Hepatic stellate cell (primary cell): Measurements from ENCODE around the gene TAF1B.

Source experiments
- DNase-seq: peaks from one replicate; pipeline ENCODE4 v3.0.0; 2011; ENCODE audit warnings: low spot score

Gene TAF1B

GRCh38 chr2:9808334-9809063, 34.8 kb upstream of the TAF1B start:
- DNase-seq: no peak

- no peak for DNase-seq
Observed at GRCh38 chr2:9809064-9809356, 34.3 kb upstream of the TAF1B start.

GRCh38 chr2:9809448-9810088, 33.7 kb upstream of the TAF1B start:
- no peak for DNase-seq

GRCh38 chr2:9811216-9811615, 32.1 kb upstream of the TAF1B start:
- no peak for DNase-seq

GRCh38 chr2:9811679-9812511, 31.4 kb upstream of the TAF1B start:
- DNase-seq: no peak

GRCh38 chr2:9812945-9813311, 30.3 kb upstream of the TAF1B start:
- DNase-seq: no peak

GRCh38 chr2:9813312-9814128, 29.8 kb upstream of the TAF1B start:
- DNase-seq: peak; percentile 76

- no peak for DNase-seq
Observed at GRCh38 chr2:9814129-9814868, 29.0 kb upstream of the TAF1B start.

- DNase-seq: no peak
Observed at GRCh38 chr2:9815076-9815475, 28.2 kb upstream of the TAF1B start.

GRCh38 chr2:9815844-9816279, 27.4 kb upstream of the TAF1B start:
- no peak for DNase-seq

GRCh38 chr2:9818097-9818496, 25.2 kb upstream of the TAF1B start:
- DNase-seq: no peak

- DNase-seq: no peak
Observed at GRCh38 chr2:9819551-9819950, 23.7 kb upstream of the TAF1B start.

GRCh38 chr2:9820020-9820973, 23.0 kb upstream of the TAF1B start:
- no peak for DNase-seq

GRCh38 chr2:9821805-9822445, 21.3 kb upstream of the TAF1B start:
- DNase-seq: no peak

GRCh38 chr2:9824441-9824840, 18.8 kb upstream of the TAF1B start:
- no peak for DNase-seq

- DNase-seq: no peak
Observed at GRCh38 chr2:9824956-9825720, 18.1 kb upstream of the TAF1B start.

GRCh38 chr2:9826208-9826607, 17.1 kb upstream of the TAF1B start:
- DNase-seq: no peak

GRCh38 chr2:9830685-9831410, 12.4 kb upstream of the TAF1B start:
- no peak for DNase-seq
